GDM1 (cell line): ENCODE measurements around the gene PIK3C2G.

ENCODE experiments used
- DNase-seq: peaks from one replicate; lab custom pipeline; 2025; lab: John Stamatoyannopoulos, UW

PIK3C2G gene

DNA sequence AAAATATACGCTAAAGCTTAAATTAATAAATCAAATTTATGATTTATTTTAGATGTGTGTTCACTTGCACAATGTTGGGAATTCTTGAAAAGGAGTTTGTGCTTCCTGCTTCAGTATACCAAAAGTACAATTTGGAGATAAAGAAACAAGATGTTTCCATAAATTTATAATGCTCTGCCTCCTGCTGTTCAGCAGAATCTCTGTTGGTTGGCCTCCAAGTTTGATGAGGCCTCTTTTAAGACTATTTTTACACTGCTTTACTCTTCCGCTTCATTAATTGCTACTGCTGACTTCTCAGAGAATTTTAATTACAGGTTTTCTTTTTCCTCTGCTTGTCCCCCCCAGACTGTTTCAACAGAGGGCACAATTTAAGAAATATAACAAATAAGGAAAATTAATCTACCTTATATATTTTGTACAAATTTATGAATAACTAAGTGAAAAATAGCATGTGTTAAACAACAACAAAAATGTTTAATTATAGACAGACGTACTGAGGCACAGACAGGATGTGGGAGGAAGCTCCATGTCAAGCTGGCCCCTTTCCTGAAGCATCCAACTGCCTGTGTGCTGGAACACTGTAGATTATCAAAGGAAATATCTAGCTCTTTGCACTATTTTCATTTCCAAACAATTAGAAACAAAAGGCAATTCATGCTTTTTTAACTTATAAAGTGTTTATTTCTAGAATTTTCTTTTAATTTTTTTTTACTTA, 83.9 kb downstream of the PIK3C2G start:
- peak; percentile 11 for DNase-seq

DNA sequence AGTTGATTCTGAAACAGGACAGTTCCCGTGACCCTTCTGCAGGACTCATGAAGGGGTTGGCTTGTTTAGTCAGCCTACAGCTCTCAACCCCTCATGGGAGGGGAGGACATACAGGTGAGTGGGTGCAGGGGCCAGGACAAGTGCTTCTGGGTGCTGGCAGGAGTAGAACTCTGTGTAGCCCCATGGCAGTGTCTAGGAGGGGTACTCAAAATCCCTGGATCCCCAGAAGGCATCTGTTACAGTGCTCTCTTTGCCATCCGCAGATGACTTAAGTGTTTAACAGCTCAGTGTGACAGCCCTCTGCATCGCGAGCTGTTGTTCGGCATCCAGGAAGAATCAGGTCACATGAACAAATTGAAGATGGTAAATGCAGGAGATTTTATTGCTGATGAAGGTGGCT, 91.0 kb downstream of the PIK3C2G start:
- DNase-seq, result no peak

DNA sequence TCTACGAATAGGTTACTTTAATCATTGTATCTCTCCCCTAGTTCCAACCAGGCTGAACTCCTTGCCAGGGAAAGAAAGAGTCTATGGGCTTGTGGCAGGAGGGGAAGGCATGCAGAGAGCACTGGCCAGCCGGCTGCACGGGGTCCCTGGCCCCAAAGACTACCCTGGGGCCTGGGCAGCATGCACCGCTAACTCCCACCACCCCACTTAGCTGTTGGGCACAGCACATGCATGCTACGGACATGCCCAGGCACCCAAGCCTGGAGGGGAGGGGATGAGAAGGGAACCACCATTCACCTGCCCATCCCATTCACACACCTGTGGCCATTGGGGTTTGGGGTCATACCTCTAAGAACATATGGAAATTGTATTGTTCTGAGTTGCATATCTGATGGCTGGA, 94.1 kb downstream of the PIK3C2G start:
- DNase-seq, result no peak

DNA sequence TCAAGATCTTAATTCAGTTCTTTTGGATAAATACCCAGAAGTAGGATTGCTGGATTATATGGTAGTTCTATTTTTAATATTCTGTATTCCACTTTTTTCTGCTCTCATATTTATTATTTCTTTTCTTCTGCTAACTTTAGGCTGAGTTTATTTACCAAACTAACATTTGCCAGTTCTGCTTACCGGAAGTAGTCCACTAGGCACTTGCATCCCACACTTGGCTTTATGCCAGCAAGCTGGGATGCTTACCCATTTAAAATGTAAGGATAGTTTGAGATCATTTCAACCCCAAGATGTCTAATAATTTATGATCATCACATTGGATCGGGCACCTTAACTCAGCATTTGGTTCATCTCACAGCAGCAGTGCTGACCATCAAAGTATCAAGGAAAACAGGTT, 96.8 kb downstream of the PIK3C2G start:
- DNase-seq, result no peak

DNA sequence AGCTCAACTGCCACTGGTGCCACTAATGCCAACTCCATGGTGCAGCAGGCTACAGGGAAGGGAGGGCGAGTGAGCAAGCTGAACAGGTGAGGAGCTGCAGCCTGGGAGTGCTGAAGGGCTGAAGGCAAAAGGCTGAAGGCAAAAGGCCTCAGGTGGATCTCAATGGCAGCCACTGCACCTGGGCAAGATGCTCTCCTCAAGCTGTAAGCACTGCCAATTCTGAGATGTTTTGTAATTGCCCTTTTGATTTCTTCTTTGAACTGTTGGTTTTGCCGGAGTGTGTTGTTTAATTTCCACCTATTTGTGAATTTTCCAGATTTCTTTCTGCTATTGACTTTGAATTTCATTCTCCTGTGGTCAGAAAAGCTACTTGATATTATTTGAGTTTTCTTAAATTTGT, 97.6 kb downstream of the PIK3C2G start:
- DNase-seq, result no peak

DNA sequence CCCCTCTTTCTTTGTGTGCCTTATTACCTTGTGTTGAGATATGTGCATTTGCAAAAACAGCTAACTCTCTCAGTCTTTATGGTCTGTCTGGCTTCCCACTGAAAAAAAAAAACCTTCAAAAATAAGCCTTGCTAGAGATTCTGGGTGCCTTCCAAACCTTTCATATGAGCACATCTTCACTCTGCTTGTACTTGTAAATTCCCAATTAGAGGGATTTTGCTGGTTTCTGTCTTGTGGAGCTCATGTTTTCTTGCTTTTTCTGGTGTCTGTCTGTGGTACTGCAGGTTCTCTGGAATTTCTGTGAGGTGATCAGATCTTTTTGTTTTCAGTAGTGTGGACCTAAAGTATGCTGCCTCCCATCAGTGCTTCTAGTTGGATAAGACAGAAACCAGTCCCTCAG, 100.1 kb downstream of the PIK3C2G start:
- no peak for DNase-seq

DNA sequence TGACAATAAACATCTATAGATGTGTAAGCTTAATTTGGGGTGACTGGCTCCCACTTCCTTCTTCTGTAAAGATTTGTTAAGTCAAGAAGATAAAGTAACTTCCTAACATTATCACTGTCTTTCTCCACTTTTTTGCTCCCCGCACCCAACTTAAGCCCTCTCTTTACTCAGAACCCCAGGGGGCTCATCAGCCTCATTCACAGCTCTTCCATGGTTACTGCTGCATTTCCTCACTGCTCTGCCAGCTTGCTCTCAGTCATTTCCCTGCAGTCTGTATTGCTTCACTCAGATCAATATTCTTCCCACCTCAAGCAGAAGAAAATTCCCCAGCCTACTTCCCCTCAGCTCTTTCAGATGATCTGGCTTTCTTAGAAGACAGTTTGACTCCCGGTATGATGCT, 102.0 kb downstream of the PIK3C2G start:
- DNase-seq, result no peak

DNA sequence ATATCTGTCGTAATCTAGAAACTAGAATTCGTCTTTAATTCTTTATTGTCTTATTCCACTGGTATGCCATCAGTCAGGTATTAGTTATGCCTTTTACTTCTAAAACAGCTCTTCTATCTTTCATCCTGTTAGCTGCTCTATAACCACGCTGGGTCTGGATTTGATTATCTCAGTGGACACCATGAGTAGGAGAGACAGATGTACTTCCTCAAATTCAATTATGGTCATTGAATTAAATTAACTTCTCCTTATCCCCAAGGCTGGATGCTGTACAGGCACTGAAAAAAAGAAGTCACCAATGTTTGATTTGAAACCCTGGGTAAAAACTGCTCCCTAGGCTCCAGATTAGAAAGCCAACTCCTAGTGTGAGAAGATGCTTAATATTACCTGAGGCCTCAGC, 107.3 kb downstream of the PIK3C2G start:
- no peak for DNase-seq

DNA sequence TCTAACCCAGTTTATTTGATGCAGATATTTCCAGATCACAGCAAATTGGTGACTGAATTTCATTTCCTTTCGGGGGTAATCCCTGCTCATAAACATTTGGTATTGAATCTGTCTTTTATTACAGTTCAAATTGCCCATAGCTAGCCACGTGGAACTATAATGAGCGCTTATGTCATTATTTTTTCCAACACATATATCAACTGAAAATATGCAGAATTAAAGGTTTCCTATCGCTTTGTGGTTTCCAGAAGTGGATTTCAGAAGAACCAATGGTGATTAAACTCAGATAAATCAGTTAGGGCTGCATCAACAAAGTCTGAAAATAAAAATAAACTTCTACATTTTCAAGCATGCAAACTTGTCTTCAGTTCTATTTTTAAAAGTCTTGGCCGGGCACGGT, 111.9 kb downstream of the PIK3C2G start:
- DNase-seq, result no peak

DNA sequence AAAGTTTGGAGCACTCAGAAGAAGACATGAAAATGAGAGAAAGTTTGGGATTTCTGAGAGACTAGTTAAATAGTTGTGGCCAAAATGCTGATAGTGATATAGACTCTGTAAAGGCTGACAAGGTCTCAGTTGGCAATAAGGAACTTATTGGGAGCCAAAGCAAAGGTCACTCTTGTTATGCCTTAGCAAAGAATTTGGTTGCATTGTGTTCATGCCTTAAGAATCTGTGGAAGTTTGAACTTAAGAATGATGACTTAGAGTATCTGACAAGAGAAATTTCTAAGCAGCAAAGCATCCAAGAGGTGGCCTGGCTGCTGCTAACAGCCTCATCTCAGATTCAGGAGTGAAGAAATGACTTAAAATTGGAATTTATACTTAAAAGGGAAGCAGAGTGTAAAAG, 113.8 kb downstream of the PIK3C2G start:
- no peak for DNase-seq

DNA sequence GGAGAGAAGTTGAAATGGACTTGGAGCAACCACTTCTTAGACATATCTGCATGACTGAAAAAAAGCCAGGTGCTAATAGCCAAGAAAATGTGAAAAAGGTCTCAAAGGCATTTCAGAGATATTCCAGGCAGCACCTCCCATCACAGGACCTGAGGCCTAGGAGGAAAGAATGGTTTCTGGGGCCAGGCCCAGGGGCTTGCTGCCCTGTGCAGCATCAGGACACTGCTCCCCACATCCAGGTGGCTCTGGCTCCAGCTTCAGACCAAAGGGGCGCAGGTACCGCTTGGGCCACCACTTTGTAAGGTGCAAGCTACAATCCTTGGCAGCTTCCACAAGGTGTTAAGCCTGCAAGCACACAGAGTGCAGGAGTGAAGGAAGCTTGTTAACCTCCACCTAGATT, 114.3 kb downstream of the PIK3C2G start:
- DNase-seq, result no peak

DNA sequence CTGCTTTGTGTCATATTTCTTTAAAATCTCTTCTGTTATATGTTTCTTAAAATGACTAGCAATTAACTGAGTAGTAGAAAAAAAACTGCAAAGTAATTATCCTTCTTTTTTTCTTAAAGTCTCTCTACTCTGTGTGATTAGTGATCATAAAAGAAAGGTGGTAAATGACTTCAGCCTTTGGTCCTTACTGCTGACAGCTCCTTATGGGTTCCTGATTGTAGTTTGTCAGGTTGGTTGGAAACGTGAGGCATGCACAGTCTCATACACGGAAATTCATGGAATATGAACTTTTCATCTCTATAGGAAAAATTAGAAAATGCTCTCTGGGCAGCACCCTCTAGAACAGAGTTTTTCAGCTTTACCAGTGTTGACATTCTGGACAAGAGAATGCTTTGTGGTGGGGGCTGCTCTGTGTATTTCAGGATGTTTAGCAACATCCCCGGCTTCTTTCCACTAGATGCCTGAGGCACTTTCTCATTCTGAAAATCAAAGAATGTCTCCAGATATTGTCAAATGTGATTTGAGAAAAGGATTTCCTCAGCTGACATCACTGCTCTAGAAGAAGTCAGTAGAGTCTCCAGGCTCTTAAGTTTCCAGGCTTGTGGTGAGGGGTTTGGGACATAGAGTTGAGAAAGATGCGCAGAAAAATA, 121.0 kb downstream of the PIK3C2G start:
- DNase-seq, result no peak

DNA sequence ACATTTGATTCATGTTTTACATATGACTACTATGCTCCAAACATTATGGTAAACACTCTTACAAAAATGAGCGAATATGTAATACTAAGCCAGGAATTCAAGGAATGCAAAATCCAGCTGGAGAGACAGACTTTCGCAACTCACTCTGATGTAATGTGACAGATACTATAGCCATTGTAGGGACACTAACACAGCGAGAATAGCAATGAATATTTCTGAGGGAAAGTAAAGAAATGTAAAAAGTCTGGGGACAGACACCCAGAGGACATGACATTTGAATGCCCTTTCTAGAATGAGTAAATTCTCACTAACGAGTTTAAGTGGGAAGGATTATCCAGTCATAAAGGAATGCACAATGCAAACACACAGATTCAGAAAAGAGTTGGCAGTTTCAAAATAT, 121.9 kb downstream of the PIK3C2G start:
- DNase-seq, result no peak

DNA sequence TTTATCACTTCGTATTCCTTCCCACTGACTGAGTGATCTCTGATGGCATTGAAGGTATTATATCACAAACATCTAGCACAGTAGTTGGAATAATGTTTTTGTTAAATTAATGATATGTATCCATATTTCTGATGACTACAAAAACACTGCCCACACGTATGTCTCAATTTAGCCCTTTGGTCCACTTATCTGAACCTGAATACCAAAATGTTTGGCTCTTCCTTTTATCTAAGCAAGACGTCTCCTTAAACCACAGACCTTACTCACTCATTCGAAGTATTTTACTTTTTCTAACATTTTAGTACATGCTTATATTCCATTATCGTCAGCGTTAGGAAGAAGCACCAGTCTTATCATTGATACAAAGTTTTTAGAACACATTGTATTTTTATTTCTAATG, 126.4 kb downstream of the PIK3C2G start:
- DNase-seq, result no peak

DNA sequence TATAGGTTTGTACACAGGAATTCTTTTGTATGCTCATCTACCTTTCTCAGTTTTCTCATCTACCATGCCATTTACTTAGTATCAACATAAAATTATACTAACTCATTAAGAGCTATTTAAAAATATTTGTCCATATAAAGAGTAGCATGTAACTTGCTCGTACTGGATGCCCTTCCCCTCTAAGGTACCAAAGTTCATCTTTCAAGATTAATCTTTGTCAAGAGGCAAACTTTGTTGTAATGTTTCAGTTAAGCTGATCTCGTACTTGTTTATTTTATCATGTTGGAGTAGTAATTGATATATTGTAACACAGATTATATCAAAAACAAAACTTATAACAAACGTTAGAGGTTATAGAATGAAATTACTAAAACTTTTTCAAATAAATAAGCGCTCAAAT, 128.5 kb downstream of the PIK3C2G start:
- no peak for DNase-seq

DNA sequence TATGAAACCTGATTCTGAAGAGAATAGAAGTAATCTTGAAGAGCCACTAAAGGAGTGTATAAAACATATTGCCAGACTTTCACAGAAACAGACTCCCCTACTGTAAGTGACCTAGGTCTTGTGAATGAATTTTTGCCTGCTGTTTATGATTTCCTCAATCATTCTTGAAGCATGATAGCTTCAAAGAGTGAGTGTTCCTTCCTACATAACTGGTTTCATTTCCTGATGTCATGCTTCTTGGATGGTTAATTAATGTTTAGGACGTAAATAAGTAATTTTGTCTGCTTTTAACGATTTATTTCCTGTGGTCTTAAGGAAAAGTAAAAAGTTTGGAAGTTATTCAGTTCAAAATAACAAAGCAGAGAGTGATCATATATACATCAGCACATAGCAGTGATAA, 129.8 kb downstream of the PIK3C2G start:
- no peak for DNase-seq

DNA sequence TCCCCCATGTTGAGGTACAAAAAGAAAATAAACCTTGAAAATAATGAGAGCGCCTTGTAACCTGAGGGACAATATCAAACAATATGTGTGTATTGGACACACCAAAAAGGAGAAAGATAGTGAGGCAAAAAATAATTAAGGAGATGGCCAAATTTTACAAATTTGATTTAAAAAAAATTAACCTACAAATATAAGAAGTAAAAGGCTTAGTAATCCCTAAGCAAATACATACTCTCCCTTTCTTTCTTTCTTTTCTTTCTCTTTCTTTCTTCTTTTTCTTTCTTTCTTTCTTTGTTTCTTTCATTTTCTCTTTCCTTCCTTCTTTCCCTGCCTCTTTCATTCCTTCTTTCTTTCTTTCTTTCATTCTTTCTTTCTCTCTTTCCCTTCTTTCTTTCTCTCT, 133.4 kb downstream of the PIK3C2G start:
- DNase-seq, result no peak

DNA sequence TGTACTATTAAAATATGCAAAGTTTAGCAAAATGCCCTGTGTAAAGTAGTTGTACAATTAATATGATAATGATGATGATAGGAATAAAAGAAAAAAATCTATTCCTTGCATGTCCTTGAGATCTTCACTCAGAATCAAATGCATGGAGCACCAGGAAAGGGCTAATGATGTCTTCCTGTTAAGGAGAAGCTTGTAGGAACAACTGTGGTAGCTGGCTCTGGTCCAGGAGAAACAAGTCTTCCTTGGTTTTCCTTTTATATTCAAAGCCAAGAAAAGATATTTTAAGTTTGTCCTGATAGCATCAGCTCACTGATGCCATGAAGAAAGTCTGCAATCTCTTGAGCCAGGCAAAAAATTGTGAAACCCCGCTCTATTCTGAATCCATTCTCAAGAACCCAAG, 138.9 kb downstream of the PIK3C2G start:
- DNase-seq, result no peak

DNA sequence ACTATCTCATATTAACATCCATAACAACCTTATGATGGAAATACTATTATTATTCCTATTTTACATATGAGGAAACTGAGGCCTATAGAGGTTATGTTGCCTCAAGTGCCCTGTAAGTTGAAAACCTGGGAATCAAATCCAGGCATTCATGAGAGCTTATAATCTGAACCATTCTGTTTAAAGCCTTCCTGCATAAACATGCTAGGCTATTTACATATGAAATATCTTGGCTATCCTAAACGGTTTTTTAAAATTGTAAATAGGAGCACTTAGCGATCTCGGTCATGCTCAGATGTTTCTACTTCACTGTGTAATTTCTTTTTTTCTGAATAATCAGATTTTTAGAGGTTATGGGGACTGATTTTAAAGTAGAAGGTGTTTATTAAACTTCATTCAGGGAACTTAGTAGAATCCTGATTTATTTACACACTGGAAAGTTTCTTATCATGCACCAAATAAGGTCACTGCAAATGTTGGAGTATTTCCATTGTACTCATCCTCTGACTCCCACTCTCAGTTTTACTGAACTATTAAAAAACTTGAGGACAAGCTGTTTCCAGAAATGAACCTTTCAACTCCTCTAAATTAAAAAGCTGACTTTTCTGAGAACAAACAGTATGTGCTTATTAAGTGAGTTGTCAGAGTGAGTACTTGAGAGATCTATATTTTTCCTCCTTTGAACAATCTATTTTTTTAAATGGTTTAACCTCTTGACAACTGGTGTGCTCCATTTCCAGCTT, 141.7 kb downstream of the PIK3C2G start:
- no peak for DNase-seq

DNA sequence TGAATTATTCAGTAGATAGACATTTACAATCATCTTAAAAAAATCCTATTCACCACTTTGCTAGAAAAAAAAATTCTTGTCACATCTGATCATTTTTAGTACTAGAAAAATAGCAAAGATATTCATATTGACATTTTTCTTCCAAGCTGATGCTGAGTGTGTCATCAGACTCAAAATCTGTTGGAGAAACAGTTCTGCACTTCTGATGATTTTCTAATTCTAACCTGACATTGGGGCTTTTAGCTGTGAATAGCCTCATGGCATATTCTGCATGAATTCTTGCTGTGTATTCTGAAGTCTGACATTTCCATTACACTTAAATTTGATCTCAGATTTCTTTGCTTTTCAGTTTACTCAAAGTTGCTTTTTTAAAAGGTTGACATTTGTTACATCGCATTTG, 150.1 kb downstream of the PIK3C2G start:
- DNase-seq, result no peak

DNA sequence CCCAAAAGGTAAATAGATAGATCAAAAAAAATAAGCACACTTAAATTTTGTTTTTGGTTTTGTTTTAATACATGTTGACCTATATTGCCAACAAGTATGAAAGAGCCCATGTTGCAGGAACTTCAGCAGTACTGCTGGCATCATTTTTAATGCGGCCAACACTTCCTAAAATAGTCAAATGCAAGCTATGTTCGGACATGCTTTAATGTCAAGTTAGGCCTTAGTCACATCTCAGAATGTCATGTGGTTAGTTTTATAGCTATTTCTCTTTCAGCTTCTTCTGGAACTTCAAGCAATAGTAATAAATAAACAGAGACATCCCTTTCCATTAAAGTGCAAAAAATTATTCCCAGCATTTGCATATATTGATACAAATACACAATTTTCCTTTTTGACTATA, 153.4 kb downstream of the PIK3C2G start:
- DNase-seq, result no peak

DNA sequence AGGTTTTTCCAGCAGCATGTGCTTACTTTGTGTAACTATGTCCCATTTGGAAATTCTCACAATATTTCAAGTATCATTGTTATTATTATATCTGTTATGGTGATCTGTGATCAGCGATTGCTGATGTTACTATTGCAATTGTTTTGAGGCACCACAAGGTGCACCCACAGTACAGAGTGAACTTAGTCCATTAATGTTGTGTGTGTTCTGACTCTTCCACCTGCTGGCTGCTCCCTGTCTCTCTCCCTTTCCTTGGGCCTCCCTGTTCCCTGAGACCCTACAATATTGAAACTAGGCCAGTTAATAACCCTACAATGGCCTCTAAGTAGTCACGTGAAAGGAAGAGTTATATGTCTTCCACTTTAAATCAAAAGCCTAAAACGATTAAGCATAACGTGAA, 153.9 kb downstream of the PIK3C2G start:
- no peak for DNase-seq

DNA sequence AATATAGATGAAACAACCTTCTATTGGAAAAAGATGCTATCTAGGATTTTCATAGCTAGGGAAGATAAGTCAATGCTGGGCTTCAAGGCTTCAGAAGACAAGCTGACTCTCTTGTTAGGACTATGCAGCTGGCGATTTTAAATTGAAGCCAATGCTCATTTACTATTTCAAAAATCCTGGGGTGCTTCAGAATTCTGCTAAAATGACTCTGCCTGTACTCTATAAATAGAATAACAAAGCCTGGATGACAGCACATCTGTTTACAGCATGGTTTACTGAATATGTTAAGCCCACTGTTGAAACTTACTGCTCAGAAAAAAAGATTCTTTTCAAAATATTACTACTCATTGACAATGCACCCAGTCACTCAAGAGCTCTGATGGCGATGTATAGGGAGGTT, 155.1 kb downstream of the PIK3C2G start:
- no peak for DNase-seq
